Neural crest cell (in vitro differentiated cells): ENCODE results near the gene TAGAP. TPM values are rescaled to one million over a fixed set of nuclear protein-coding genes. Genes with fewer than 3 reads are reported as not detected.
A peak's percentile ranks its signal among the peaks of the same experiment; 100 is the strongest.

Experiments used
- DNase-seq: peaks from one replicate; pipeline ENCODE4 v3.0.0; 2021; ENCODE audit warnings: low read depth, mixed read lengths, low spot score
- H3K27ac Mint-ChIP-seq: one replicate; pipeline ENCODE4 v1.8.0; 2021; ENCODE audit warnings: mild to moderate bottlenecking, mixed read lengths; ENCODE audit not compliant: unreplicated experiment
- H3K27me3 Mint-ChIP-seq: 2 replicates; pipeline ENCODE4 v1.8.0; 2021; ENCODE audit warnings: low read depth, mild to moderate bottlenecking, mixed read lengths
- H3K36me3 Mint-ChIP-seq: 2 replicates; pipeline ENCODE4 v1.8.0; 2021; ENCODE audit warnings: low read depth, mild to moderate bottlenecking, mixed read lengths
- H3K4me1 Mint-ChIP-seq: 2 replicates; pipeline ENCODE4 v1.8.0; 2021; ENCODE audit warnings: mixed read lengths
- H3K4me3 Mint-ChIP-seq: one replicate; pipeline ENCODE4 v1.8.0; 2021; ENCODE audit warnings: mild to moderate bottlenecking, mixed read lengths
- H3K9me3 Mint-ChIP-seq: 2 replicates; pipeline ENCODE4 v1.8.0; 2021; ENCODE audit warnings: mixed read lengths
- CTCF ChIP-seq: fragments of 200-600 bp; sonication (generic); conservative IDR thresholded peaks from 2 replicates; pipeline ENCODE4 v1.5.0; 2021; ENCODE audit warnings: antibody characterized with exemption, mild to moderate bottlenecking
- total RNA-seq: library from RNA; stranded (reverse); gene quantifications from 2 replicates; pipeline ENCODE4 v1.2.1, GENCODE V29; 2021

The TAGAP gene
- total RNA-seq, 1 donor from 2014 or later: not detected

- Mint-ChIP-seq H3K27ac (no peak overlapping the region), H3K4me3 (no peak overlapping the region), H3K4me1 (peaks cover 18% of the 10 kb centered on the region), H3K27me3 (peaks cover 8% of the 10 kb centered on the region), H3K9me3 (peaks cover 4% of the 10 kb centered on the region), H3K36me3 (no peaks in the 10 kb centered on the region)
- no peak for TF ChIP-seq CTCF
- no peak for DNase-seq
Observed at GRCh38 chr6:159075506-159076228, 30.9 kb upstream of the TAGAP start.

GRCh38 chr6:159074876-159075275, 30.1 kb upstream of the TAGAP start:
- TF ChIP-seq CTCF: no peak
- DNase-seq: no peak
- Mint-ChIP-seq H3K36me3 (no peaks in the 10 kb centered on the region), H3K4me1 (peaks cover 18% of the 10 kb centered on the region), H3K27ac (no peak overlapping the region), H3K4me3 (no peak overlapping the region), H3K27me3 (peaks cover 15% of the 10 kb centered on the region), H3K9me3 (peaks cover 4% of the 10 kb centered on the region)

GRCh38 chr6:159074120-159074684, 29.4 kb upstream of the TAGAP start:
- peaks cover 21% of the 10 kb centered on the region for H3K27me3 Mint-ChIP-seq
- peaks cover 4% of the 10 kb centered on the region for H3K9me3 Mint-ChIP-seq
- no peaks in the 10 kb centered on the region for H3K36me3 Mint-ChIP-seq
- peaks cover 18% of the 10 kb centered on the region for H3K4me1 Mint-ChIP-seq
- DNase-seq: peak; percentile 8
- H3K27ac Mint-ChIP-seq: no peak overlapping the region
- no peak for TF ChIP-seq CTCF
- peak overlapping the region; percentile 83 for H3K4me3 Mint-ChIP-seq

GRCh38 chr6:159071843-159072769, 27.3 kb upstream of the TAGAP start:
- no peak overlapping the region for H3K4me3 Mint-ChIP-seq
- H3K4me1 Mint-ChIP-seq: peaks cover 14% of the 10 kb centered on the region
- H3K27ac Mint-ChIP-seq: no peak overlapping the region
- H3K27me3 Mint-ChIP-seq: peaks cover 39% of the 10 kb centered on the region
- peaks cover 4% of the 10 kb centered on the region for H3K9me3 Mint-ChIP-seq
- no peak for DNase-seq
- no peaks in the 10 kb centered on the region for H3K36me3 Mint-ChIP-seq
- TF ChIP-seq CTCF: no peak

- Mint-ChIP-seq H3K9me3 (peaks cover 4% of the 10 kb centered on the region), H3K36me3 (no peaks in the 10 kb centered on the region), H3K27ac (no peak overlapping the region), H3K27me3 (peaks cover 69% of the 10 kb centered on the region), H3K4me1 (peaks cover 2% of the 10 kb centered on the region), H3K4me3 (no peak overlapping the region)
- no peak for DNase-seq
- no peak for TF ChIP-seq CTCF
Observed at GRCh38 chr6:159068904-159069578, 24.2 kb upstream of the TAGAP start.
